GM23248 (cell line): ENCODE data around the gene CIB2. TPM values are rescaled to one million over a fixed set of nuclear protein-coding genes. Genes with fewer than 3 reads are reported as not detected.
"Not testable (repeated sequence)": the region's sequence is repeated elsewhere in the genome, so short reads cannot be mapped to it uniquely, and the experiment has no call there.

Experiments used
- DNase-seq: peaks from one replicate; pipeline ENCODE4 v3.0.0-alpha.2; 2015
- H2AFZ ChIP-seq: fragments of 200-600 bp; sonication (generic); 2 replicates; pipeline ENCODE4 v1.6.1; 2016; ENCODE audit warnings: antibody characterized with exemption
- H3F3A ChIP-seq: fragments of 200-600 bp; sonication (generic); 2 replicates; pipeline ENCODE4 v1.6.1; 2016; ENCODE audit warnings: mild to moderate bottlenecking, antibody characterized with exemption, mixed run types; ENCODE audit not compliant: insufficient read depth
- H3K27ac ChIP-seq: fragments of 200-600 bp; sonication (generic); 2 replicates; pipeline ENCODE4 v1.5.1; 2016; ENCODE audit warnings: mild to moderate bottlenecking
- H3K27me3 ChIP-seq: fragments of 200-600 bp; sonication (generic); replicated peaks from 2 replicates; pipeline ENCODE4 v1.6.1; 2016; ENCODE audit warnings: mild to moderate bottlenecking; ENCODE audit not compliant: insufficient read depth
- H3K36me3 ChIP-seq: fragments of 200-600 bp; sonication (generic); 2 replicates; pipeline ENCODE4 v1.6.1; 2016; ENCODE audit warnings: low read depth, mild to moderate bottlenecking
- H3K4me1 ChIP-seq: fragments of 200-600 bp; sonication (generic); 2 replicates; pipeline ENCODE4 v1.6.1; 2016; ENCODE audit warnings: mild to moderate bottlenecking; ENCODE audit not compliant: insufficient read depth
- H3K4me2 ChIP-seq: fragments of 200-600 bp; sonication (generic); one replicate; pipeline ENCODE4 v1.6.1; 2016; ENCODE audit warnings: mild to moderate bottlenecking; ENCODE audit not compliant: unreplicated experiment
- H3K4me3 ChIP-seq: fragments of 200-600 bp; sonication (generic); 2 replicates; pipeline ENCODE4 v1.5.1; 2016; ENCODE audit warnings: mild to moderate bottlenecking
- H3K79me2 ChIP-seq: fragments of 200-600 bp; sonication (generic); 2 replicates; pipeline ENCODE4 v1.6.1; 2016; ENCODE audit warnings: mild to moderate bottlenecking; ENCODE audit not compliant: insufficient read depth
- H3K9ac ChIP-seq: fragments of 200-600 bp; sonication (generic); 2 replicates; pipeline ENCODE4 v1.6.1; 2016; ENCODE audit warnings: mild to moderate bottlenecking
- H3K9me2 ChIP-seq: fragments of 200-600 bp; sonication (generic); 2 replicates; pipeline ENCODE4 v1.6.1; 2016; ENCODE audit warnings: mixed run types, mild to moderate bottlenecking, moderate library complexity; ENCODE audit not compliant: insufficient read depth
- H3K9me3 ChIP-seq: fragments of 200-600 bp; sonication (generic); one replicate; pipeline ENCODE4 v1.6.1; 2017; ENCODE audit warnings: low read depth
- H4K20me1 ChIP-seq: fragments of 200-600 bp; sonication (generic); 2 replicates; pipeline ENCODE4 v1.6.0; 2016; ENCODE audit not compliant: insufficient read depth
- EZH2 ChIP-seq: fragments of 200-600 bp; sonication (generic); IDR thresholded peaks from 2 replicates; pipeline ENCODE4 v1.6.1; 2018; ENCODE audit warnings: antibody characterized with exemption, mild to moderate bottlenecking; ENCODE audit not compliant: insufficient read depth, poor library complexity, severe bottlenecking
- EZH2phosphoT487 ChIP-seq: fragments of 200-600 bp; sonication (generic); IDR thresholded peaks from 2 replicates; pipeline ENCODE4 v1.6.1; 2018; ENCODE audit warnings: antibody characterized with exemption, moderate library complexity, mild to moderate bottlenecking, low read depth; ENCODE audit not compliant: insufficient read depth
- WGBS, 2 experiments: methylation state at CpG; one replicate each; pipeline ENCODE4 v1.1.6; 2015 to 2017; ENCODE audit warnings: low lambda C conversion rate in 2 of 2, low coverage in 1 of 2; ENCODE audit errors: missing lambda C conversion rate in 2 of 2; 5-methylcytosine and 5-hydroxymethylcytosine counted together
- in situ Hi-C: fragments of 300-500 bp; cut with MboI; formaldehyde crosslinking; loops from 2 replicates; pipeline ENCODE4 v1.15.0; 2020
- polyA plus RNA-seq: library from polyadenylated mRNA; unstranded; fragments of >200 nt; fragmentation: Nextera tagmentation; extraction: Ambion mirVana; gene quantifications from 2 replicates; pipeline ENCODE4 v1.2.1, GENCODE V29; 2016
- total RNA-seq: library from RNA; depleted of rRNA; stranded (reverse); fragments of >200 nt; shearing (Covaris generic); gene quantifications from 2 replicates; pipeline ENCODE4 v1.2.3, GENCODE V29; 2014

CIB2 gene
- total and polyA plus RNA-seq, 2 experiments from 2014 or later, result 2.9 to 3.4 TPM

GRCh38 chr15:78155355-78155939 lies 24.2 kb upstream of the CIB2 start:
- H3K9me3 ChIP-seq, result no peaks in the 10 kb centered on the region
- no peaks in the 10 kb centered on the region for H3F3A ChIP-seq
- no peaks in the 10 kb centered on the region for H3K9me2 ChIP-seq
- H4K20me1 ChIP-seq, result no peaks in the 10 kb centered on the region
- 0 out of 2 replicates have a peak, but pooled peaks cover 1% of the 10 kb centered on the region for H3K4me1 ChIP-seq
- 0 out of 2 replicates have a peak, but pooled peaks cover 7% of the 10 kb centered on the region for H3K36me3 ChIP-seq
- H3K4me3 ChIP-seq, result no peak overlapping the region
- H3K4me2 ChIP-seq, result no peak overlapping the region
- in situ Hi-C loops, result no loop called here
- no peak overlapping the region for H3K27ac ChIP-seq
- H3K79me2 ChIP-seq, result peaks cover 42% of the 10 kb centered on the region
- H3K27me3 ChIP-seq, result no peaks in the 10 kb centered on the region
- WGBS, 2 experiments, result 75% methylated on average over 4 of the region's 4 CpGs
- no peak overlapping the region for H3K9ac ChIP-seq
- TF ChIP-seq EZH2phosphoT487 (no peak), EZH2 (no peak)
- DNase-seq, result no peak
- no peak overlapping the region for H2AFZ ChIP-seq

- no peak for TF ChIP-seq EZH2
- TF ChIP-seq EZH2phosphoT487, result no peak
- in situ Hi-C loops, result no loop called here
- H2AFZ ChIP-seq, result no peak overlapping the region
- no peak for DNase-seq
- no peaks in the 10 kb centered on the region for H4K20me1 ChIP-seq
- 0 out of 2 replicates have a peak, but pooled peaks cover 7% of the 10 kb centered on the region for H3K36me3 ChIP-seq
- 93 to 94% methylated on average over 3 of the region's 3 CpGs for WGBS, 2 experiments
- H3K9me2 ChIP-seq, result no peaks in the 10 kb centered on the region
- no peaks in the 10 kb centered on the region for H3F3A ChIP-seq
- no peaks in the 10 kb centered on the region for H3K27me3 ChIP-seq
- H3K27ac ChIP-seq, result no peak overlapping the region
- 0 out of 2 replicates have a peak, but pooled peaks cover 6% of the 10 kb centered on the region for H3K4me1 ChIP-seq
- H3K9ac ChIP-seq, result no peak overlapping the region
- no peak overlapping the region for H3K4me3 ChIP-seq
- H3K9me3 ChIP-seq, result no peaks in the 10 kb centered on the region
- peaks cover 46% of the 10 kb centered on the region for H3K79me2 ChIP-seq
- no peak overlapping the region for H3K4me2 ChIP-seq
These were observed 23.7 kb upstream of the CIB2 start for GRCh38 chr15:78154955-78155354.

GRCh38 chr15:78151075-78151474 lies 19.8 kb upstream of the CIB2 start:
- H3K27me3 ChIP-seq, DNase-seq, H3K4me2 ChIP-seq, H3K4me3 ChIP-seq, H3K9me3 ChIP-seq, H4K20me1 ChIP-seq, H3K36me3 ChIP-seq, H3F3A ChIP-seq, in situ Hi-C loops, H3K9ac ChIP-seq, H2AFZ ChIP-seq, H3K27ac ChIP-seq, H3K9me2 ChIP-seq: not testable (repeated sequence)
- WGBS, 2 experiments, result 89 to 92% methylated on average over 8 of the region's 8 CpGs
- H3K79me2 ChIP-seq, result peaks cover 55% of the 10 kb centered on the region
- H3K4me1 ChIP-seq, result peaks cover 16% of the 10 kb centered on the region; the same call in 1 of the 2 replicates

GRCh38 chr15:78149805-78150751 lies 18.8 kb upstream of the CIB2 start:
- Histone ChIP-seq H2AFZ (peak overlapping the region; percentile 98), H3K27ac (no peak overlapping the region), H3F3A (no peaks in the 10 kb centered on the region), H3K79me2 (peaks cover 55% of the 10 kb centered on the region), H3K4me1 (peaks cover 16% of the 10 kb centered on the region; the same call in 1 of the 2 replicates), H3K27me3 (no peaks in the 10 kb centered on the region), H3K9me2 (no peaks in the 10 kb centered on the region), H3K9ac (peak overlapping the region; percentile 90), H3K4me3 (peak overlapping the region; percentile 97), H4K20me1 (no peaks in the 10 kb centered on the region), H3K4me2 (peak overlapping the region; percentile 89), H3K36me3 (no peaks in the 10 kb centered on the region), H3K9me3 (no peaks in the 10 kb centered on the region)
- TF ChIP-seq EZH2phosphoT487 (no peak), EZH2 (no peak)
- no peak for DNase-seq
- in situ Hi-C loops, result no loop called here
- WGBS, 2 experiments, result 12 to 13% methylated on average over 20 of the region's 20 CpGs
